NCI-H774 (cell line): ENCODE data around the gene NSL1.
A peak's percentile ranks its signal among the peaks of the same experiment; 100 is the strongest.
"Not testable (repeated sequence)": the region's sequence is repeated elsewhere in the genome, so short reads cannot be mapped to it uniquely, and the experiment has no call there.

ENCODE experiments used
- DNase-seq: peaks from one replicate; lab custom pipeline; 2025; lab: John Stamatoyannopoulos, UW

The NSL1 gene, protein sequence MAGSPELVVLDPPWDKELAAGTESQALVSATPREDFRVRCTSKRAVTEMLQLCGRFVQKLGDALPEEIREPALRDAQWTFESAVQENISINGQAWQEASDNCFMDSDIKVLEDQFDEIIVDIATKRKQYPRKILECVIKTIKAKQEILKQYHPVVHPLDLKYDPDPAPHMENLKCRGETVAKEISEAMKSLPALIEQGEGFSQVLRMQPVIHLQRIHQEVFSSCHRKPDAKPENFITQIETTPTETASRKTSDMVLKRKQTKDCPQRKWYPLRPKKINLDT

GRCh38 chr1:212791676-212792395 lies at the start of gene NSL1, which contains the start of gene TATDN3:
TSS of gene NSL1 (minus strand) at chr1:212791777. CDS start at chr1:212791763, 14 bp downstream.
TSS of gene TATDN3 (plus strand) at chr1:212791894. CDS start at chr1:212791922, 28 bp downstream.
- DNase-seq: peak; percentile 91

- DNase-seq: no peak
Measured at GRCh38 chr1:212838145-212838544, 46.6 kb upstream of the NSL1 start.

DNA sequence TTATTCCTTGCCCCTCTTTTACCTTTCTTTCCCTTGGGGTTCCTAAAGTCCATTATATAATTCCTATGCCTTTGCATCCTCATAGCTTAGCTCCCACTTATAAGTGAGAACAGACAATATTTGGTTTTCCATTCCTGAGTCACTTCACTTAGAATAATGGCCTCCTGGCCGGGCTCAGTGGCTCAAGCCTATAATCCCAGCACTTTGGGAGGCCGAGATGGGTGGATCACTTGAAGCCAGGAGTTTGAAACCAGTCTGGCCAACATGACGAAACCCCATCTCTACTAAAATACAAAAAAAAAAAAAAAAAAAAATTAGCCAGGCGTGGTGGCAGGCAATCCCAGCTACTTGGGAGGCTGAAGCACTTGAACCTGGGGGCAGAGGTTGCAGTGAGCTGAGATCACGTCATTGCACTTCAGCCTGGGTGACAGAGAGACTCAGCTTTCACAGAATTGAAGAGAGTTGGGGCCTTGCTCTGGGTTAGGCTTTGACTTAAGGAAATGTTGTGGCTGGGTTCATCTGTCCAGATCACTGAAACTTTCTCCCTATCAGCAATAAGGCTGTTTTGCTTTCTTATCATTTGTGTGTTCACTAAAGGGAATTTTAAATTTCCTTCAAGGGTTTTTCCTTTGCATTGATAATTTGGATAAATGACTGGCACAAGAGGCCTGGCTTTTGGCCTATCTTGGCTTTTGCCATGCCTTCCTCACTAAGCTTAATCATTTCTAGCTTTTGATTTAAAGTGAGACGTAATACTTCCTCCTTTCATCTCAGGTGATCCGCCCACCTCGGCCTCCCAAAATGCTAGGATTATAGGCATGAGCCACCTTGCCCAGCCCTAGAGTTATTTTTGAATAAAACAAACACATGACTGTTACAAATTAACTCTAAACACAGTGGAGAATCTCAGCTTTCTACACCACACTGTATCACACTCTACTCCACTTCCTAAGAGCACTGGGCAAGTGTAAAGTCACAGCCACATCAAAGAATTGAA lies 41.9 kb upstream of the NSL1 start:
- not testable (repeated sequence) for DNase-seq

- no peak for DNase-seq
Measured at GRCh38 chr1:212828395-212828794, 36.8 kb upstream of the NSL1 start.

GRCh38 chr1:212827831-212828278 lies 36.3 kb upstream of the NSL1 start:
- no peak for DNase-seq

DNA sequence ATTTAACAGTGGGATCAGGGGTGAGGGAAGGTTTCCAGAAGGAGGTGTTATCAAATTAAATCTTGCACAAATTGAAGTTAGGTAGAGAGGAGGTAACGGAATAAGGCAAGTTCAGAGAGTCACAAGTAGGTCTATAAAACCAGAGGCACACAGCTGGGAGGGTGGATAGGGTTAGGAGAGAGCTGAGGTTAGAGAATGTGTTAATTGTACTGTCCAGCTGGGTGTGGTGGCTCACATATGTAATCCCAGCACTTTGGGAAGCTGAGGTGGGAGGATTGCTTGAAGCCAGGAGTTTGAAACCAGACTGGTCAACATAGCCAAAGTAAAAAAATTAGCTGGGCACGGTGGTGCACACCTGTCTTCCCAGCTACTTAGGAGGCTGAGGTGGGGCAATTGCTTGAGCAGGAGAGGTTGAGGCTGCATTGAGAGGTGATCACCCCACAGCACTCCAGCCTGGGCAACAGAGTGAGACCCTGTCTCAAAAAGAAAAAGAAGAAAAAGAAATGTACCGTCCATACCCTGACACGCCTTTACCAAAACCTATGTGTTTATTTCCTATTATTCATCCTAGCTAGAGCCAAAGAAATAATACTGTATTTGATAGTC lies 35.7 kb upstream of the NSL1 start:
- no peak for DNase-seq

GRCh38 chr1:212825798-212826452 lies 34.3 kb upstream of the NSL1 start:
- DNase-seq: no peak

GRCh38 chr1:212824201-212824600 lies 32.6 kb upstream of the NSL1 start:
- DNase-seq: no peak

DNA sequence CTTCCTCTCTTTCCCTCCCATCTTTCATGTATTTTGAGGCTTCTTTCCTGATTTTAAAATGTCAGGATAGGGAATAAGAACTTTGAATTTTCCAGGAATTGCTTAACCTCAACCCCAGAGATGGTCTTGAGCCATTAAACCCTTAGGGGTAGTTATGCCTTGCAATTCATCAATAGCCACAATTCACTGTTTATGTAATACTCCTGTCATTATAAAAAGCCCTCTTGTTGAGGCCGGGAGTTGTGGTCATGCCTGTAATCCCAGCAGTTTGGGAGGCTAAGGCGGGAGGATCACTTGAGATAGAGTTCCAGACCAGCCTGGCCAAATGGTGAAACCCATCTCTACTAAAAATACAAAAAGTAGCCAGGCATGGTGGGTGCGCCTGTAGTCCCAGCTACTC lies 31.4 kb upstream of the NSL1 start:
- DNase-seq: no peak

GRCh38 chr1:212820969-212821368 lies 29.4 kb upstream of the NSL1 start:
- no peak for DNase-seq

GRCh38 chr1:212819726-212820125 lies 28.1 kb upstream of the NSL1 start:
- no peak for DNase-seq

DNA sequence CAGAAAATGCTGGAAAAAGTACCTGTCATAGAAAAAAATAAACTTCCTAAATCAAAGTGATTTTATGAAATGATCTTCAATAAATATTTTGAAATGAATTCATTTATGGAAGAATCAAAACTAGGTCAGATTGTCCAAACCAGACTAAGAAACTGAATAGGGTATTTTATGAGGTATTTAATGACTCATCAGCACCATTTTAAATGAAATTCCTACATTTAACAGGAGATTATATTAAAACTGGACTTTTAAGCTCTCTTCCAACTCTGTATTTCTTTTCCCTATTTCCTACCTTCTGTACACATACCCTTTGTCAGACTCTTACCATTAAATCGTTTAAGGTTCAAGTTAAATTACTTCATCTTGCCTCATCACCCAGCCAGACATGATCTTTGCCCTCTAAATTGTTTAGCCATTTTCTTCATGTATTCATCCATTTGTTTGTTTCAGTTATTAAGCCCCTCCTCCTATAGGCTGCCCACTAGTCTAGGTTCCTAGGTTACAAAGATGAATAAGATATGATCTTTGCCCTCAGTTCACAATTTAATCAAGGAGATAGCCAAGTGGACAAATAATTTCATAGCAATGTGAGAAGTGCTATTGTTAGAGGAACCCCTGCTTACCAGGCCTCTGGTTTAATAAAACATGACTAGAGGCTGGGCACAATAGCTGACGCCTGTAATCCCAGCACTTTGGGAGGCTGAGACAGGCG lies 25.1 kb upstream of the NSL1 start:
- DNase-seq: no peak

- DNase-seq: peak; percentile 88
Measured at GRCh38 chr1:212814537-212815334, 23.2 kb upstream of the NSL1 start.

DNA sequence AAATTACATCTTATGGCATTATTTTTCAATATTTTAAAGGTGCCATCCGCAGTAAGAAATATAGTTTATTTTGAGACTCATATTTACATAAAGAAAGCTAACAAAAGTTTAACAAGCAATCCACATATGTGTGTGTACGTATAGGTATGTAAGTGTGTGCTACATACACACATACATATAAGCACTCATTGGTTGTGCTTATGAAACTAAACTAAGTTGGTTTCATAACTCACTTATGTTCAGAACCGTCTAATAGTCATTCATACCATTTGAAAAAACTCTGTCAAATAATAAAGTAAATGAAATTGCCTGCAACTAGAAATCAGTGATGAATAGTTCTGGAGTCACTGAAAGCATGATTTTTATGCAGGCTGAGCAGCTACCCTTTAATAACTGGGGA lies 14.2 kb upstream of the NSL1 start:
- DNase-seq: no peak

DNA sequence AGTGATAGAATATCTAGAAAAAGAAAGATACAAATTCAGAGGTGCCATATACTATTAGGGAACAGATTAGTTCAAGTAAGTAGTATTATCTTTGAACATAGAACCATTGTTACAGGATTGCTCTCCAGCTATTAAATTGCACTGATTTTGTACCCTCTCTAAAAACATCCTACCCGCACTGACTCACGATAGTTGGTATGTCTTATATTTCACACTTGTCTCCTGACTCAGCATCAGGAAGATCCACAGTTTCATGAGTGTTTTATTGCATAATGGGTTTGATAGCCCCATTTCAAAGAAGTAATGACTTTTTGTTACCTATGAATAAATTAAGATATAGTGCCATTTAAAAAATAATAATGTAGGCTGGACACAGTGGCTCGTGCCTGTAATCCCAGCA lies 6.1 kb upstream of the NSL1 start:
- no peak for DNase-seq

GRCh38 chr1:212794561-212795014 lies 3.0 kb upstream of the NSL1 start:
- no peak for DNase-seq

DNA sequence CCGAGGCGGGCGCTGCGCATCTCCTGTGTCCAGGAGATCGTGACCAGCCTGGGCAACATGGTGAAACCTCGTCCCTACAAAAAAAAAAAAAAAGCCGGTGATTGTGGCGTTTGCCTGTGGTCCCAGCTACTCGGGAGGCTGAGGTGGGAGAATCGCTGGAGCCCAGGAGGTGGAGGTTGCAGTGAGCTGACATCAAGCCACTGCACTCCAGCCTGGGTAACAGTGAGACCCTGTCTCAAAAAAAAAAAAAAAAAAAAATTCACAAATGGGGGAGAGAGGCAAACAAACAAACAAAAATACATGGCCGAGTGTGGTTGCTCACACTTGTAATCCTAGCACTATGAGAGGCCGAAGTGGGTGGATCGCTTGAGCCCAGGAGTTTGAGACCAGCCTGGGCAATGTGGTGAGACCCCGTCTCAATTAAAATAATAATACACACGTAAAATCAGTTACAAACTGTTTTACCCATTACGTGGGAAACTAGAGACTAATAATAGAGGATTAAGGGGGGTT lies 875 bp upstream of the NSL1 start:
- no peak for DNase-seq

DNA sequence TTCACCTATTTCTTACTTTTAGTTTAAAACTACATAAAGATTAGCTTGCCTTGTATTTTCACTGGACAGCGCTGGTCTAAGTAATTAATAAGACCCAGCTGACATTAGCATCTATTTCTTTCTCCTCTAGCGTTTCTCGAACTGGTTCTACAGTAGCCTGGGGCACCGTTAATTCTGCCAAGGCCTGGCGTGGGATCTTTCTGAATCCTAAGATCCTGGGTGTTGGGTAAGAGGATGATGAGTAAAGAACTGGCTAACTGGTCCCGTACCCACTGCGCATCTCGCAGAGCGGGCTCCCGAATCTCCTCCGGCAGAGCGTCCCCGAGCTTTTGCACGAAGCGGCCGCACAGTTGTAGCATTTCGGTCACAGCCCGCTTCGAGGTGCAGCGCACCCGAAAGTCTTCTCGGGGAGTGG lies 309 bp downstream of the NSL1 start:
- DNase-seq: peak; percentile 78

DNA sequence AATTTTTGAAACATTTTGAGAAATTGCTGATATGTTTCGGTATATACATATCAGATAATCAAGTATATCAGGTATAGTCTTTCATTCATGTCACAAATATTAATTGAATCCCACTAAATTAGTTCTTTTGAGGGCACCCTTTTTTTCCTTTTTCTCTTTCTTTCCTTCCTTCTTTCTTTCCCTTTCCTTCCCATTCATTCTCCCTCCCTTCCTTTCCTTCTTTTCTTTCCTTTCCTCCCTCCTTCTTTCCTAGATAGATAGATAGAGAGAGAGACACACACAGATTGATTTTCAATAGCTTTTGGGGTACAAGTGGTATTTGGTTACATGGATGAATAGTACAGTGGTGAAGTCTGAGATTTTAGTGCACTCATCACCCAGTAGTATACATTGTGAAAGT lies 5.7 kb downstream of the NSL1 start:
- DNase-seq: no peak
